AG04449 (cell line): ENCODE data around the gene DHX8.

Experiments used
- CTCF ChIA-PET: fragments of 350-600 bp; formaldehyde crosslinking; extraction: SDS; loops from one replicate; lab custom pipeline; 2021; ENCODE audit warnings: antibody characterized with exemption; lab: Yijun Ruan, JAX
- POLR2A ChIA-PET: fragments of 400-600, 350-600 bp; formaldehyde crosslinking; extraction: SDS; loops from one replicate; lab custom pipeline; 2020; ENCODE audit warnings: antibody characterized with exemption, inconsistent platforms; lab: Yijun Ruan, JAX
- DNase-seq: peaks from one replicate; pipeline ENCODE4 v3.0.0-alpha.2; 2010; ENCODE audit warnings: low read depth, low spot score
- H3K4me3 ChIP-seq: 2 replicates; pipeline ENCODE4 v1.5.1; 2011; ENCODE audit warnings: low read depth, mild to moderate bottlenecking, control low read depth, low read length
- CTCF ChIP-seq: IDR thresholded peaks from one replicate; pipeline ENCODE4 v1.5.1; 2011; ENCODE audit warnings: mild to moderate bottlenecking, moderate library complexity, low read length, control low read depth, inconsistent platforms; ENCODE audit not compliant: insufficient read depth; ENCODE audit errors: missing control alignments

The DHX8 gene

GRCh38 chr17:43443381-43443780 is 40.4 kb upstream of the DHX8 start:
- no peak for TF ChIP-seq CTCF
- ChIA-PET POLR2A (interaction anchor here (0.6 kb wide), 1 partner anchor 42 kb away, joined by 3 read pairs; no protein-coding TSS in a partner anchor), CTCF (no interaction called here)
- DNase-seq, result no peak
- H3K4me3 ChIP-seq, result no peak overlapping the region

- TF ChIP-seq CTCF, result no peak
- ChIA-PET CTCF (interaction anchor here (0.9 kb wide), 2 partner anchors 40 to 45 kb away, joined by 3 to 5 read pairs; partner anchors contain the start of genes ARL4D and DHX8), POLR2A (no interaction called here)
- no peak overlapping the region for H3K4me3 ChIP-seq
- DNase-seq, result no peak
Measured at GRCh38 chr17:43444223-43445008, 39.4 kb upstream of the DHX8 start.

GRCh38 chr17:43445009-43445589 is 38.7 kb upstream of the DHX8 start:
- CTCF ChIA-PET, result interaction anchor here (0.9 kb wide), 2 partner anchors 39 to 46 kb away, joined by 3 to 5 read pairs; partner anchors contain the start of genes ARL4D and DHX8
- no peak for DNase-seq
- TF ChIP-seq CTCF, result no peak
- no peak overlapping the region for H3K4me3 ChIP-seq
- POLR2A ChIA-PET, result no interaction called here

- TF ChIP-seq CTCF, result no peak
- H3K4me3 ChIP-seq, result no peak overlapping the region
- POLR2A ChIA-PET, result no interaction called here
- no peak for DNase-seq
- CTCF ChIA-PET, result interaction anchor here (1.2 to 1.8 kb wide), 5 partner anchors 10 to 53 kb away, joined by 3 to 7 read pairs (median 4); no protein-coding TSS in a partner anchor
Measured at GRCh38 chr17:43446773-43447172, 37.0 kb upstream of the DHX8 start.

- ChIA-PET POLR2A (no interaction called here), CTCF (no interaction called here)
- DNase-seq, result no peak
- no peak overlapping the region for H3K4me3 ChIP-seq
- no peak for TF ChIP-seq CTCF
Measured at GRCh38 chr17:43448720-43449469, 34.9 kb upstream of the DHX8 start.
